ENCODE measurements around the gene EID2B.

Gene EID2B

DNA sequence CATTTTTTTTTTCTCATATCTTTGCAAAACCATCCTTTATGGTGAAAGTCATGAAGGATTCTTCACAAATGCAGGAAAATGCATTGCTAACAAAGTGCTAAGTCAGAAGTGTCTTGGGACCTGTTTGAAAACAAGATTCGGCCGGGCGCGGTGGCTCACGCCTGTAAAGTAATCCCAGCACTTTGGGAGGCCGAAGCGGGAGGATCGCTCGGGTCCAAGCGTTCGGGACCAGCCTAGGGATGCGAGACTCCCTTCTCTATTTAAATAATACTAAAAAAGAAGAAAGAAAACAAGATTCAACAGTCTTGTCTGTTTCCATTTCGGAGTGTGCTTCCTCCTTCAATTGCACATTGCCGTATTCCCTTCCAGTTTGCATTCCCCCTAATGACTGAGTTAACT is 819 bp downstream of the EID2B start:
- DNase-seq (ENCODE audit: low read depth), result no peak

DNA sequence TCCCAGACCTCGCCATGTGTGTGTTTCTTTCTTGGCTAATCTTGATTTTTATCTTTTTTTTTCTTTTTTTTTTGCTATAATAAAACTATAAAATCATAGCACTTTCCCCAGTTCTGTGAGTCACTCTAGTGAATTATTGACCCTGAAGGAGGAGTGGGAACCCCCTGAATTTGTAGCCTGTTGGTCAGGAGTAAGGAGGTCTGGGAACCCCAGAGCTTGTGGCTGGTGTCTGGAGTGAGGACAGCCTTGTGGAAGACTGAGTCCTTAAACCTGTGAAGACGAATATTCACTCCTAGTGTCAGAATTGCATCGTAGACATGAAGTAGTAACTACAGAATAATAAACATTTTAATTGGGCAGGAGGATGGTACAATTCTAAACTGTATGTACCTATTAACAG is 7.4 kb downstream of the EID2B start:
- no peak for DNase-seq (ENCODE audit: low read depth)

DNA sequence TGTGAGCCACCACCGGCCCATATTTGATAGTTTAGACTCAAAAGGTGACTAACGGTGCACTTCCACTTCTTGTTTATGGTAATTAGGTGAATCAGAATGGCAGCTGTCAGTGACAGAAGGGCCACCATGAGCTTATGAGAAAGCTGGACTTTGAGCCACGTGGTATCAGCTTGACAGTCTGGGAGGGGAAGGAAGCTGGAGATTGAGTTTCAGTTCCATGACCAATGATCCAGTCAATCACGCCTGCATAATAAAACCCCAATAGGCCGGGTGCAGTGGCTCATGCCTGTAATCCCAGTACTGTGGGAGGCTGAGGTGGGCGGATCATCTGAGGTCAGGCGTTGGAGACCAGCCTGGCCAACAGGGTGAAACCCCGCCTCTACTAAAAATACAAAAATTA is 8.2 kb downstream of the EID2B start:
- DNase-seq (ENCODE audit: low read depth), result no peak

DNA sequence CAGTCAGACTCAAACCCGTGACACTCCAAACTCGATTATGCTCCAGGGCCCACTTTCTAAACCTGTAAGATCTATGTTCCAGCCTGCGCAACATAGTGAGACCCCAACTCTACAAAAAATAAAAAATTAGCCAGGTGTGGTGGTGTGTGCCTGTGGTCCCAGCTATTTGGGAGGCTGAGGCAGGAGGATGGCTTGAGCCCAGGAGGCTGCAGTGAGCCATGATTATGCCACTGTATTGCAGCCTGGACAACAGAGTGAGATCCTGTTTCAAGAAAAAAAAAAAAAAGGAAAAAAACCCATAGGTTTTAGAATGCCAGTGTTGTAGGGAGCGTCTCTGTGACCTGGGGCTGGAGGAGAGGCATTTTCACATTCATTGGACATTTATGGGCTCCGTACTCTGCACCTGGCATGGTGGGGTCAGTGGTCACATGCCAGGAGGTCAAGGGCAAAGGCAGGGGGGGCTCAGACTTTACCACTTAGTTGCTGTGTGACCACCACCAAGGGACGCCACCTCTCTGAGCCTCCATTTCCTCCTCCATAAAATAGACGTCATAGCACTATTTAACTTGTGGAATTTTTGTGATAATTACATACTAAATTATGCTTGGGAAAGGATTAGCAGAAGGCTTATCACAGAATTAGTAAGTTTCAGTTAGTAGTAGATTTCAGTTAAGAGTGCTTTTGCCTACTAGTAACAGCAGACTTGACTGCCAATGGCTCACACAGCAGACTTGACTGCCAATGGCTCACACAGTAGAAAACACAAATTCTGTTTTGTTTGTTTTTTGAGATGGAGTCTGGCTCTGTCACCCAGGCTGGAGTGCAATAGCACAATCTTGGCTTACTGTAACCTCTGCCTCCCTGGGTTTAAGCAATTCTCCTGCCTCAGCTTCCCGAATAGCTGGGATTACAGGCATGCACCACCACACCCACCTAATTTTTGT is 11.8 kb downstream of the EID2B start:
- DNase-seq (ENCODE audit: low read depth), result no peak

DNA sequence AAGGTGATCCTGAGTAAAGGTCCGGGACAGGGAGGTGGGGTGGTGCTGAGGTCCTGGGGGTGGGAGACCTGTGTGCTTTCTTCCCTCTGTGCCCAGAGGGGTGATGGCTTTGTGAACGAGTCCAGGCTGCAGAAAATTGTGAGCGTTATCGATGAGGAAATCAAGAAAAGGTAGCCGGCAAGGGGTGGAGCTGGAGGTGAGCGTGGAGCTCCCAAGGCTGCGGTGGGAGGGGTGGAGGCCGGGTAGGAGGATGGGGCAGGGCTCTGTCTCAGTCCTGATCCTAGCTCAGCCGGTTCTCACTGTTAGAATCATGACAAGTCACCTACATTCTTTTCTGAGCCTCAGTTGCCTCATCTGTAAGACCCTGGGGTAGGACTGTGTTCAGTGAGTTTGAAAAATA is 13.7 kb downstream of the EID2B start:
- DNase-seq (ENCODE audit: low read depth), result no peak

DNA sequence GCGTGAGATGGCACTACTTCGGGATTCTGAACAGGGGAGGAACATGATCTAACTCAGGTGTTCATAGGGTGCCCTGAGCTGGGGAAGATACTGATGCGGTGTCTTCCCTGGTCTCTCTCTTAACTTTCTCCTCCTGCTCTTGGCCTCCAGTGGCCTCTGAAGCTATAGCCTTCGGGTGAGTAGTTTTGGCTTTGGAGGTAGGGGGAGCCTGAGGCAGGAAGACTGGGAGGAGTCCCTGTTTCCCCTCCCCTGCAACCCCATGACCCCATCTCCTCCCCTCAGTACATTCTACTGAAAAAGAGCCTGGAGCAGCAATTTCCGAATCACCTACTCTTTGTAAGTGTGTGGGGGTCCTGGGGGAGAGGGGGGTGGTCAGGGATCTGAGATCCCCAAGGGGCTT is 14.2 kb downstream of the EID2B start:
- no peak for DNase-seq (ENCODE audit: low read depth)

DNA sequence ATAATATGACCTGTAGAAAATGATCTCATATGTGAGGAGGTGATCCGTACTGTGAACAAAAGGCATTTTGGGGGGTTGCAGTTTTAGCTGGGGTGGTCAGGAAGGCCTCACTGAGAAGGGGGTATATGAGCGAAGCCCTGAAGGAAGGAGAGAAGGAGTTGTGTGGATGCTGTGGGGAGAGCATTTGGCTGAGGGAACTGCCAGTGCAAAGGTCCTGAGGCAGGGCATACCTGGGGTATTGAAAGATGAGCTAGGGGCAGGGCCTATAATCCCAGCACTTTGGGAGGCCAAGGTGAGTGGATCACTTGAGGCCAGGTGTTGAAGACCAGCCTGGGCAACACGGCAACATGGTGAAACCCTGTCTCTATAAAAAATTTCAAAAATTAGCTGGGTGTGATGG is 15.2 kb downstream of the EID2B start:
- no peak for DNase-seq (ENCODE audit: low read depth)

DNA sequence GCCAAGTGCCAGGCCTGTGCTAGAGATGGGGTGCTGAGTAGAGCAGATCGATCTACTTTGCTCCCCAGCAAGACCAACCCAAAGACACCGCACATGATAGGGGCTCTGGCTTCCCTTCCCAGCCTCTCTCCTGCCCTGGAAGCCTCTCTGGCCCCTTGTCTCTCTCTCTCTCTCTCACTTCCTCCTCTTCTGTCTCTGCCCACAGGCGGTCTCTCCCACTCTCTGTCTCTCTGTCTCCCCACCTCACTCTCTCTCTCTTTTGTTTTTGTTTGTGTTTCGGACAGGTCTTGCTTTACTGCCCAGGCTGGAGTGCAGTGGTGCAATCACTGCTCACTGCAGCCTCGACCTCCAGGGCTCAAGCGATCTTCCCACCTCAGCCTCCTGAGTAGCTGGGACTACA is 16.4 kb downstream of the EID2B start:
- DNase-seq (ENCODE audit: low read depth), result no peak

DNA sequence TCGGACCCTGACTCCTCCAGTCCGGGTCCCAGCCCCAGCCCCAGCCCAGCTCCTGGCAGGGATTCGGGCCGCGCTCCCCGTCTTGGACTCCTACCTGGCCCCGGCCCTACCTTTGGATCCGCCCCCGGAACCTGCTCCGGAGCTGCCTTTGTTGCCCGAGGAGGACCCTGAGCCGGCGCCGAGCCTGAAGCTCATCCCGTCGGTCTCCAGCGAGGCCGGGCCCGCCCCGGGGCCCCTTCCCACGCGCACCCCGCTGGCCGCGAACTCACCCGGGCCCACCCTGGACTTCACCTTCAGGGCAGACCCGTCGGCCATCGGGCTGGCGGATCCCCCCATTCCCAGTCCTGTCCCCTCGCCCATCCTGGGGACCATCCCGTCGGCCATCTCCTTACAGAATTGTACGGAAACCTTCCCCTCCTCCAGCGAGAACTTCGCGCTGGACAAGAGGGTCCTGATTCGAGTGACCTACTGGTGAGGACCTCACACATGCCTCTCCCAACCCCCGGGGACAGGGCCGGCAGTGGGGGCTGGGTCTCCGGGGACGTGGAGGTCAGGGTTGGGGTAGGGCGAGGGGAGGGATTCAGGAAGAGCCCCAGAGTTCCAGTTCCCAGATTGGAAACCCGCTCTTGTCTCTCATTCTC is 17.0 kb downstream of the EID2B start:
- DNase-seq (ENCODE audit: low read depth), result no peak

DNA sequence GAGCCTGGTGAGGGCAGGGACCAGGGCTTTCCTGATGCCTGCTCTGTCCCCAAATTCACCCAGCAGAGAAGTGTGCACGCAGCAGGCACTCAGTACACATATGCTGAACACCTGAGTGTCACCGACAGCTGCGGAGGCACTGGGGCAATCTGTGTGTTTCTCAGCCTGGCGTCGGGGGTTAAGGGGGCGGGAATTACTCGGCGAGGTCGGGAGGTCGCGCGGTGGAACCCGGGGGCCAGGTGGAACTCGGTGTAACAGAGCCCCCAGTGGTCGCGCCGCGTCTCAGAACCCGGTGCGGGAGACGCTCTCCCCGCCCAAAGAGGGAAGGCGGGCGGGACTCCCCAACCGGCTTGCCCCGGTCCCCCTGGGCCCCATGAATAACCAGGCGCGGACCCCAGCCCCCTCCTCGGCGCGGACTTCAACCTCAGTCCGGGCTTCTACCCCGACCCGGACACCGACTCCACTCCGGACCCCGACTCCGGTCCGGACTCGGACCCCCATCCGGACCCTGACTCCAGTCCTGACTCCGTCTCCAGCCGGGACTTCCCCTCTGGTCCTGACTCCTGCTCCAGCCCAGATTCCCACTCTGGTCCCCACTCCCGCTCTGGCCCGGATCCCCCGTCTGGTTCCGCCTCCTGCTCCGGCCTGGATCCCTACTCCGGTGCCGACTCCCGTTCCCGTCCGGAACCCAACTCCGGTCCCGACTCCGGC is 17.7 kb downstream of the EID2B start, which contains the start of gene SELENOV:
SELENOV (plus strand) TSS at position 300 of the 711 bp plus-strand sequence; CDS start at position 374, 74 bp downstream.
- DNase-seq (ENCODE audit: low read depth), result no peak

DNA sequence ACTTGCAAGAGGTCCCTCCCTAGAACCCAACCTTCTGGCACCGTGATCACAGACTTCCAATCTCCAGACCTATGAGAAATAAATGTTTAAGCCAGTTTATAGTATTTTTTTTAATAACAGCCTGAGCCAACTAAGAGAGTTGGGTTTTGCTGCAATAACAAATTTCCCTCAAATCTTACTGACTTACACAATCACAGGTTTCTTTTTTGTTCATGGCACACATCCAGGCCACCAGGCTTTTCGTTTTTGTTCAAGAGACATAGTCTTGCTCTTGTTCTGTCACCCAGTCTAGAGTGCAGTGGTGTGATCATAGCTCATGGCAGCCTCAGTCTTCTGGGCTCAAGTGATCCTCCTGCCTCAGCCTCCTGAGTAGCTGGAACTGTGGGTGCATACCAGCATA is 19.7 kb downstream of the EID2B start:
- DNase-seq (ENCODE audit: low read depth), result no peak

DNA sequence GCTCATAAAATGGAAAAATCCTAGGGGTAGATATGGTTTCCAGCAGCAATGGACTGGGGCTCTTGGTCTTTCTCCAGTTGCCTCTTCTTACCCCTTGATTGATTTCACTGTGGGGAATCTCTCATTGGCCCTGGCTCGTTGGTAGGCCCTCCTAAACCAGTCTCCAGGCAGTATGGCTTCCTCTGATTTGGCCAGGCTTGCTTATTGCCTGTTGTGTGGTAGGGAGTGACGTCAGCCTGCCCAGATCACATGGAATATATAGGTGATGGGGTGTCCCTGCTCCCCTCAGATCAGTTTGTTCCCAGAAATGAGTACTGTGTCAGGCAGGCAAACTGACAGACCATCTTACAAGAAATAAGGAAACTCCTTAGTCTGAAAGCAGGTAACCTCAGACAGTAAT is 23.4 kb downstream of the EID2B start:
- no peak for DNase-seq (ENCODE audit: low read depth)

DNA sequence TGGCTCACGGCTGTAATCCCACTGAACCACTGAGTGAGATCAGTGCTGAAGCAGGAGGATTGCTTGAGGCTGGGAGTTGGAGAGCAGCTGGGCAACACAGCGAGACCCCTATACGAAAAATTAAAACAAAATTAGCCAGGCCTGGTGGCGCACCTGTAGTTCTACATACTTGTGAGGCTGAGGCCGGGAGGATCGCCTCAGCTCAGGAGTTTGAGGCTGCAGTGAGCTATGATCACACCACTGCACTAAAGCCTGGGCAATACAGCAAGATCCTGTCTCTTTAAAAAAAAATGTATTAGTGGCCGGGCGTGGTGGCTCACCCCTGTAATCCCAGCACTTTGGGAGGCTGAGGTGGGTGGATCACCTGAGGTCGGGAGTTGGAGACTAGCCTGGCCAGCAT is 24.0 kb downstream of the EID2B start:
- no peak for DNase-seq (ENCODE audit: low read depth)

DNA sequence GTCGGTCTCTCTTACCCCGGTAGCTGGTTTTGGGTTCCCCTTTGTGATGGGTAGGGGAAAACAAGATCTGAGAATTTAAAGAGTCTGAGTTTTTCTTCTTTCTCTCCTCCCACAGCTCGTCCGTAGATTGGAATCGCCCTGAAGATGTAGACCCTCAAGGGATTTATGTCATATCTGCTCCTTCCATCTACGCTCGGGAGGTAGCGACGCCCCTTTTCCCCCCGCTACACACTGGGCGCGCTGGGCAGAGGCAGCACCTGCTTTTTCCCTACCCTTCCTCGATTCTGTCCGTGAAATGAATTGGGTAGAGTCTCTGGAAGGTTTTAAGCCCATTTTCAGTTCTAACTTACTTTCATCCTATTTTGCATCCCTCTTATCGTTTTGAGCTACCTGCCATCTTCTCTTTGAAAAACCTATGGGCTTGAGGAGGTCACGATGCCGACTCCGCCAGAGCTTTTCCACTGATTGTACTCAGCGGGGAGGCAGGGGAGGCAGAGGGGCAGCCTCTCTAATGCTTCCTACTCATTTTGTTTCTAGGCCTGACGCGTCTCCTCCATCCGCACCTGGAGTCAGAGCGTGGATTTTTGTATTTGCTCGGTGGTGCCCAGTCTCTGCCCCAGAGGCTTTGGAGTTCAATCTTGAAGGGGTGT is 24.8 kb downstream of the EID2B start:
- DNase-seq (ENCODE audit: low read depth), result no peak

DNA sequence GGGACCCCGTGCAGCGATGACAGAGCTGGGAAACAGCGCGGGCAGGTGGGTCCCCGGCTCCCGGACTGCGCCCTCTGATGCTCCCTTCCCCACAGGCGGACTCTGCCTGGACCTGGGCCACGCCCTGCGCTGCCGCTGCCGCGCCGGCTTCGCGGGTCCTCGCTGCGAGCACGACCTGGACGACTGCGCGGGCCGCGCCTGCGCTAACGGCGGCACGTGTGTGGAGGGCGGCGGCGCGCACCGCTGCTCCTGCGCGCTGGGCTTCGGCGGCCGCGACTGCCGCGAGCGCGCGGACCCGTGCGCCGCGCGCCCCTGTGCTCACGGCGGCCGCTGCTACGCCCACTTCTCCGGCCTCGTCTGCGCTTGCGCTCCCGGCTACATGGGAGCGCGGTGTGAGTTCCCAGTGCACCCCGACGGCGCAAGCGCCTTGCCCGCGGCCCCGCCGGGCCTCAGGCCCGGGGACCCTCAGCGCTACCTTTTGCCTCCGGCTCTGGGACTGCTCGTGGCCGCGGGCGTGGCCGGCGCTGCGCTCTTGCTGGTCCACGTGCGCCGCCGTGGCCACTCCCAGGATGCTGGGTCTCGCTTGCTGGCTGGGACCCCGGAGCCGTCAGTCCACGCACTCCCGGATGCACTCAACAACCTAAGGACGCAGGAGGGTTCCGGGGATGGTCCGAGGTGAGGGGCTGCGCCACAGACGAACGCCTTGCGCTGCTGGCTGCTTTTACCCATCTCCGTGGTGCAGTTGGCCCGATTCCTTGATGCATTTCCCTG is 25.5 kb downstream of the EID2B start:
- no peak for DNase-seq (ENCODE audit: low read depth)

DNA sequence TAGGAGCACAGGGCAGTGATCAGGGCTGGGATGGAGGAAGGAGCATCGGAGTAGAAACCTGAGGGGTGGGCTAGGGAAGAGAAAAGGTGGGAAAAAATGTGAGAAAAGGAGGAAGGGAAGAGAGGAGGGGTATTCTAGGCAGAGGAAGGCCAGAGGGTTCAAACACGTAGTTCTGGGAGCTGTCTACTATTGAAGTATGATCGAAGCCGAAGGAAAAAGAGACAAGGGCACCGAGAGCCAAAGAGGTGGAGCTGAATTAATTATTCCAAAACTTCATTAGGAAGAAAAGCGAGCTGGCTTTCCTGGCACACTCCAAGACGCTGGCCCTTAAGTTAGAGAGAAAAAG is 26.1 kb downstream of the EID2B start:
- no peak for DNase-seq (ENCODE audit: low read depth)

DNA sequence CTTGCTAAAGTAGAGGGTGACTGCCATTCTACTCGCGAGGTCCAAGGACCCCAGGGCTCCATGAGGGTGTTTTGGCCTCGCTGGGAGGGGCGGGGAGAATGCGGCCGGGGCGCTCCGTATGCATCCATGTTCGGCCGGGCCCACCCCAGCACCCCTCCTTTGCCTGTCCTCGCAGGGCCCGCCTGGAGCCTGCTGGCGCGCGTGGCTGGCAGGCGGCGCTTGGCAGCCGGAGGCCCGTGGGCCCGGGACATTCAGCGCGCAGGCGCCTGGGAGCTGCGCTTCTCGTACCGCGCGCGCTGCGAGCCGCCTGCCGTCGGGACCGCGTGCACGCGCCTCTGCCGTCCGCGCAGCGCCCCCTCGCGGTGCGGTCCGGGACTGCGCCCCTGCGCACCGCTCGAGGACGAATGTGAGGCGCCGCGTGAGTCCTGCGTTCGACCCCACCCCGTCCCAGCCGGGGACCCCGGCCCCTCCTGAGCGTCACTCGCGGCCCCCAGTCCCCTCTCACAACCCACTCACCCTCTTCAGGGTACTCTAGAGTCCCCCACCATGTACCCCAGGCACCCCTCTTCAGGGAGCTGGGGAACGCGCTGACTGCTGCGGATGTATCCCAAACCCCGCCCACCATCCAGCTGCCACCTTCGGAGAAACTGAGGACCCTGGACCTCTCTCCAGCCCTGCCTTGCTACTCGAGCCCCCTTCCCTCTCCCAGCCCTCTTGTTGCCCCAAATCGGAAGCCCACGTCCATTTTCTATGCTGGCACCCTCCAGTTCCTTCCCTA is 29.8 kb downstream of the EID2B start:
- peak; percentile 64 for DNase-seq (ENCODE audit: low read depth)

DNA sequence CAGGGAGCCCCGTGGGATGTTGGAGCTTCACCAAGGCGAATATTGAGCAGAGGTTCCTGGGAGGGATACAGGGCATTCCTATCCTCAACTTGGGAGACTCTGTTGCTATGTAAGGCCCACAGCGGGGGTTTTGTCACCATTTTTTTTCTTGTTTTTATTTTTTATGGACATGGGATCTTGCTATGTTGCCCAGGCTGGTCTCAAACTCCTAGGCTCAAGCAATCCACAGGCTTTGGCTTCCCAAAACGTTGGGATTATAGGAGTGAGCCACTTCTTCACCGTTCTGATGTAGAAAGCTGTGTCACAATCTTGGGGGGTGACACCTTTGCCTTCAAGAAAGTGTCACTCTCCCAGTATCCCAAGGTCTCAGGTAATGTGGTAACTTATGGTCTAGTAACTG is 31.3 kb downstream of the EID2B start:
- no peak for DNase-seq (ENCODE audit: low read depth)

DNA sequence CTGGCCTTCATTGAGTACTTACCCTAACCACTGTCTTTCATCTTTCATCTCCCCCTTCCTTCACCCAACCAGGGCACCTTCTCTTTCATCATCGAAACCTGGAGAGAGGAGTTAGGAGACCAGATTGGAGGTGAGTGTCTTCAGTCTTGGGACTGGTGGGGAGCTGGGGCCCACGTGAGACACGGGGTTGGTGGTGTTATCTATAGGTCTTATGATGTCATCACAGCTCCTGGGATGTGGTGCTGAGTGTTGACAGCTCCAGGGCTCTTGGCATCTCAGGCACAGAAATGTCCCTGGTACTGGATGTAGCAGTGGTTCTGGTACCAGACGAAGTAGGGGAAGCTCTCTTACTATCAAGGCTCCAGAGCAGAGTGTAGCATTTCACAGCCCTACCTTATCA is 32.1 kb downstream of the EID2B start:
- no peak for DNase-seq (ENCODE audit: low read depth)

DNA sequence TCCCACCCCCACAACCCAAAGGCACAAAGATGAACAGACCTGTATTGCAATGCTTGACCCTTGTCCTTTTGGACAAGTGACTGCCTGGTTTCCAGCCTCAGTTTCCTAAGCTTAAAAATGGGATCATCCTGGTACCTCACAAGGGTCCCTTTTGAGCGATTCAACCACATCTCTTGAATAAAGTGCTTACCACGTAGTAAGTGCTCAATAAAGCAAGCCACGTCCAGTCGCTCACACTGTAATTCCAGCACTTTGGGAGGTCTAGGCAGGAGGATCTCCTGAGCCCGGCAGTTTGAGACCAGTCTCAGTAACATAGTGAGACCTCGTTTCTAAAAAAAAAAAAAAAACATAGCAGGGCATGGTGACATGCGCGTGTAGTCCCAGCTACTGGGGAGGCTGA is 32.7 kb downstream of the EID2B start:
- no peak for DNase-seq (ENCODE audit: low read depth)
